Lower leg skin (tissue), 3 donors: ENCODE measurements around the gene NAA11.

ENCODE experiments used
- CTCF ChIP-seq, 3 donors: fragments of 450-650 bp; IDR thresholded peaks; one replicate each; pipeline ENCODE4 v1.5.1; 2016; ENCODE audit warnings: antibody characterized with exemption in 3 of 3, mild to moderate bottlenecking in 3 of 3, moderate library complexity in 2 of 3
- POLR2A ChIP-seq, 2 donors: fragments of 450-650 bp; IDR thresholded peaks; one replicate each; pipeline ENCODE4 v1.6.1; 2016 to 2017; ENCODE audit warnings: antibody characterized with exemption in 2 of 2, mild to moderate bottlenecking in 1 of 2, moderate library complexity in 1 of 2

DNA sequence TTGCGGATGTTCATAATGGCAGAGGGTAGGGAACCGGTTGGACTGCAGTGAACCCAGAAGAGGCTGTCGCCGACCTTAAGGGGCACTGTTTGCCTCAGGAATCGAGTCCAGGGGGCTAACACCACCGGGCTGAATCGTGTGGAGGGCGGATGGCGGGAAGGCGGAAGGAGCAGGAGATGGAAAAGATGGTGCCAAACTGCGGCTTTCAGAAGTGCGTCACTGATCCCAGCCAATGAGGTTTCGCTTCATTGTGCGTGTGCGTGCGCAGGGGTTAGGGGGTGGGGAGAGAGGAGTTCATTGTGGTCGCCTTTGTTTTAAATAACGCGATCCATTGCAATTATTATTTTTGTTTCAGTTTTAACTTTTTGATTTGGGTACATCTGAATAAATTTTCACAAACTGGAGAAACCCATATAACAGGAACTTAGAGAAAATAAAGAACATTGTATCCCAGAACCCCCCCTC, at the start of gene NAA11:
- TF ChIP-seq CTCF (IDR thresholded peaks at IDR 0.05): no peak
- no peak for TF ChIP-seq POLR2A (IDR thresholded peaks at IDR 0.05)
